ENCODE measurements around the gene PLXNA4.

- TF ChIP-seq TARDBP (IDR thresholded peaks at IDR 0.05), result no peak
- no peak for TF ChIP-seq NFRKB (IDR thresholded peaks at IDR 0.05)
- TF ChIP-seq L3MBTL2 (conservative IDR thresholded peaks at IDR 0.05), result no peak
- no peak for TF ChIP-seq FOXM1 (IDR thresholded peaks at IDR 0.05; ENCODE audit: borderline replicate concordance)
- no peak for TF ChIP-seq BHLHE40 (IDR thresholded peaks at IDR 0.05; ENCODE audit: borderline replicate concordance)
- TF ChIP-seq ARNT (IDR thresholded peaks at IDR 0.05), result no peak
- no peak for TF ChIP-seq SUZ12 (IDR thresholded peaks at IDR 0.05)
- TF ChIP-seq FOXA1 (IDR thresholded peaks at IDR 0.05), result no peak
- TF ChIP-seq LEF1 (IDR thresholded peaks at IDR 0.05; ENCODE audit: borderline replicate concordance), result no peak
- no peak for TF ChIP-seq ELF4 (IDR thresholded peaks at IDR 0.05)
Measured at GRCh38 chr7:132419542-132419941, 156.7 kb downstream of the PLXNA4 start.
